ENCODE data around the gene H6PD.

The H6PD gene

GRCh38 chr1:9319789-9320519, 85.4 kb downstream of the H6PD start:
- no peak for DNase-seq
